Measurements from ENCODE around the gene STN1.

The STN1 gene

GRCh38 chr10:103852189-103852711, 65.7 kb downstream of the STN1 start:
- TF ChIP-seq NFIC (IDR thresholded peaks at IDR 0.05) (no peak), CEBPB (IDR thresholded peaks at IDR 0.05) (no peak), FOXM1 (IDR thresholded peaks at IDR 0.05; ENCODE audit: borderline replicate concordance, low read depth) (no peak), REST (IDR thresholded peaks at IDR 0.05; ENCODE audit: low read depth) (no peak)

GRCh38 chr10:103851261-103851660, 66.7 kb downstream of the STN1 start:
- no peak for TF ChIP-seq YY1 (IDR thresholded peaks at IDR 0.05; ENCODE audit: low read depth)
- TF ChIP-seq REST (IDR thresholded peaks at IDR 0.05; ENCODE audit: low read depth) = no peak
- TF ChIP-seq ZBTB7A (IDR thresholded peaks at IDR 0.05; ENCODE audit: low read depth) = no peak
- TF ChIP-seq TEAD4 (IDR thresholded peaks at IDR 0.05) = no peak
- TF ChIP-seq NFIC (IDR thresholded peaks at IDR 0.05) = no peak
- no peak for TF ChIP-seq EP300 (IDR thresholded peaks at IDR 0.05; ENCODE audit: borderline replicate concordance)
- no peak for TF ChIP-seq USF1 (IDR thresholded peaks at IDR 0.05)
- no peak for TF ChIP-seq MAX (IDR thresholded peaks at IDR 0.05)
- TF ChIP-seq RAD21 (IDR thresholded peaks at IDR 0.05; ENCODE audit: low read depth) = no peak
- no peak for TF ChIP-seq EGR1 (IDR thresholded peaks at IDR 0.05)
- TF ChIP-seq TCF12 (IDR thresholded peaks at IDR 0.05; ENCODE audit: low read depth) = no peak
- no peak for TF ChIP-seq CREB1 (IDR thresholded peaks at IDR 0.05; ENCODE audit: low read depth)
- no peak for TF ChIP-seq TAF1 (IDR thresholded peaks at IDR 0.05; ENCODE audit: low read depth)
- TF ChIP-seq CEBPB (IDR thresholded peaks at IDR 0.05) = no peak
- TF ChIP-seq FOXM1 (IDR thresholded peaks at IDR 0.05; ENCODE audit: borderline replicate concordance, low read depth) = no peak

- no peak for TF ChIP-seq TCF12 (IDR thresholded peaks at IDR 0.05; ENCODE audit: low read depth)
- no peak for TF ChIP-seq MAX (IDR thresholded peaks at IDR 0.05)
- TF ChIP-seq CEBPB (IDR thresholded peaks at IDR 0.05) = no peak
- no peak for TF ChIP-seq TEAD4 (IDR thresholded peaks at IDR 0.05)
These were observed 67.5 kb downstream of the STN1 start for GRCh38 chr10:103850572-103850895.

- no peak for TF ChIP-seq TAF1 (IDR thresholded peaks at IDR 0.05; ENCODE audit: low read depth)
- TF ChIP-seq EGR1 (IDR thresholded peaks at IDR 0.05) = no peak
- no peak for TF ChIP-seq MAX (IDR thresholded peaks at IDR 0.05)
- TF ChIP-seq ZBTB7A (IDR thresholded peaks at IDR 0.05; ENCODE audit: low read depth) = no peak
- no peak for TF ChIP-seq CREB1 (IDR thresholded peaks at IDR 0.05; ENCODE audit: low read depth)
- TF ChIP-seq REST (IDR thresholded peaks at IDR 0.05; ENCODE audit: low read depth) = no peak
- TF ChIP-seq NFIC (IDR thresholded peaks at IDR 0.05) = no peak
- TF ChIP-seq RAD21 (IDR thresholded peaks at IDR 0.05; ENCODE audit: low read depth) = no peak
- TF ChIP-seq USF1 (IDR thresholded peaks at IDR 0.05) = no peak
- no peak for TF ChIP-seq YY1 (IDR thresholded peaks at IDR 0.05; ENCODE audit: low read depth)
- no peak for TF ChIP-seq FOXM1 (IDR thresholded peaks at IDR 0.05; ENCODE audit: borderline replicate concordance, low read depth)
- no peak for TF ChIP-seq CEBPB (IDR thresholded peaks at IDR 0.05)
- TF ChIP-seq EP300 (IDR thresholded peaks at IDR 0.05; ENCODE audit: borderline replicate concordance) = no peak
- no peak for TF ChIP-seq TCF12 (IDR thresholded peaks at IDR 0.05; ENCODE audit: low read depth)
- no peak for TF ChIP-seq TEAD4 (IDR thresholded peaks at IDR 0.05)
These were observed 68.0 kb downstream of the STN1 start for GRCh38 chr10:103849880-103850571.
